CD4-positive, alpha-beta T cell (primary cell): Measurements from ENCODE around the gene ANKRD28. TPM values are rescaled to one million over a fixed set of nuclear protein-coding genes. Genes with fewer than 3 reads are reported as not detected.

Experiments
- ATAC-seq: fragments of 200-7000 bp; cut with Tn5 transposase; one replicate; pipeline ENCODE4 v1.10.0; 2022; ENCODE audit warnings: mild to moderate bottlenecking; ENCODE audit not compliant: poor library complexity
- CTCF ChIA-PET: fragments of 350-600 bp; sonication (Branson Sonifier 250); formaldehyde crosslinking; loops from one replicate; lab custom pipeline; 2021; ENCODE audit warnings: antibody characterized with exemption, inconsistent platforms; lab: Charles Lee
- POLR2A ChIA-PET: fragments of 350-600 bp; sonication (Branson Sonifier 250); formaldehyde crosslinking; loops from one replicate; lab custom pipeline; 2021; ENCODE audit warnings: antibody characterized with exemption, inconsistent platforms; lab: Charles Lee
- DNase-seq, 14 experiments: peaks; one replicate each; pipeline ENCODE4 v3.0.0-alpha.2; 2013 to 2020; ENCODE audit warnings: mixed read lengths in 2 of 14
- H3K27ac ChIP-seq, 2 donors: one replicate each; pipeline versions ENCODE4 v1.5.1 to v1.7.0; 2013; ENCODE audit warnings: low read length in 2 of 2, low read depth in 1 of 2, mild to moderate bottlenecking in 1 of 2
- H3K27me3 ChIP-seq, 2 experiments: 1 replicate in 1 of 2; 2 replicates in 1 of 2; pipeline versions ENCODE4 v1.6.1 to v1.7.0; 2013; ENCODE audit warnings: low read length in 2 of 2, control low read depth in 1 of 2, mild to moderate bottlenecking in 1 of 2, moderate library complexity in 1 of 2; ENCODE audit not compliant: insufficient read depth in 2 of 2, control insufficient read depth in 1 of 2
- H3K36me3 ChIP-seq: one replicate; pipeline ENCODE4 v1.6.1; 2013; ENCODE audit warnings: low read length, control low read depth; ENCODE audit not compliant: insufficient read depth
- H3K4me1 ChIP-seq: one replicate; pipeline ENCODE4 v1.6.1; 2013; ENCODE audit warnings: low read length, control low read depth; ENCODE audit not compliant: insufficient read depth
- H3K4me3 ChIP-seq: one replicate; pipeline ENCODE4 v1.5.1; 2013; ENCODE audit warnings: mild to moderate bottlenecking, low read length, moderate library complexity
- H3K9me3 ChIP-seq, 2 experiments: 1 replicate in 1 of 2; 2 replicates in 1 of 2; pipeline versions ENCODE4 v1.6.1 to v1.7.0; 2013; ENCODE audit warnings: low read length in 2 of 2, mild to moderate bottlenecking in 2 of 2, control low read depth in 1 of 2, moderate library complexity in 1 of 2; ENCODE audit not compliant: control insufficient read depth in 1 of 2, insufficient read depth in 1 of 2
- H3K27ac Mint-ChIP-seq: one replicate; pipeline ENCODE4 v1.8.0; 2020; ENCODE audit warnings: mixed read lengths
- H3K27me3 Mint-ChIP-seq: one replicate; pipeline ENCODE4 v1.8.0; 2021; ENCODE audit warnings: mixed read lengths
- H3K36me3 Mint-ChIP-seq: one replicate; pipeline ENCODE4 v1.8.0; 2021; ENCODE audit warnings: low read depth, mixed read lengths
- H3K4me1 Mint-ChIP-seq: one replicate; pipeline ENCODE4 v1.8.0; 2021; ENCODE audit warnings: low read depth, mixed read lengths
- H3K4me3 Mint-ChIP-seq: one replicate; pipeline ENCODE4 v1.8.0; 2020; ENCODE audit warnings: mild to moderate bottlenecking, mixed read lengths
- H3K9me3 Mint-ChIP-seq: one replicate; pipeline ENCODE4 v1.8.0; 2020; ENCODE audit warnings: mixed read lengths
- CTCF ChIP-seq: fragments of 200-600 bp; IDR thresholded peaks from one replicate; pipeline ENCODE4 v1.8.0; 2022; ENCODE audit warnings: antibody characterized with exemption, mild to moderate bottlenecking
- intact Hi-C, 2 experiments: fragments of 100-400 bp; cut with DNase I in 1 of 2; cut with micrococcal nuclease in 1 of 2; formaldehyde crosslinking; loops; one replicate each; pipeline versions ENCODE4 v1.15.1 to v1.9.0; 2023 to 2025; cut with DNase I, micrococcal nuclease
- total RNA-seq, 174 experiments: library from RNA in 2 of 174; stranded (reverse) in 2 of 174; gene quantifications; one replicate each; pipeline ENCODE4 v1.2.3 and lab custom pipeline; 2021 to 2026

The ANKRD28 gene
- total RNA-seq, 2 experiments from 2014 or later: 36.6 to 43.1 TPM

DNA sequence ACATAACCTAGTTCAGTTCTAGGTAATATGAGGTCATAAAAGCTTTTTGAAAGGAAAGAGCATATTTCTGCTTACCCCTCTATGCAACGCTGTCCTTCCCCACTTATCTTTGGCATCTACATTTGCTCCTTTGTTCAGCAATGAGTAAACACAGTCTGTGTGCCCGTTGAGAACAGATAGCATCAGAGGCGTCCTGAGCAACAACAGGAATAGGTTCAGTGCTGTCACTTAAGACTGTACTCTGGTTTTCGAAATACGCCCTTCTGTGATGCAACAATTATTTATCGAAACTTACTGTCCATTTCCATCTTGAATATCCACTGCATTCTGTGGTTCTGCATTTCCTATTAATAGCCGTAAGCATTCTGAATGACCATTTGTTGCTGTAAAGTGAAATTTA is 111.9 kb downstream of the ANKRD28 start:
- DNase-seq (peak in 3 of 14 experiments; percentile 9 to 22 (median 14)), ATAC-seq (peak; percentile 61)
- Histone ChIP-seq H3K9me3 (no peaks in the 10 kb centered on the region), H3K27ac (no peak overlapping the region), H3K4me3 (no peak overlapping the region), H3K36me3 (peaks cover 53% of the 10 kb centered on the region), H3K27me3 (no peaks in the 10 kb centered on the region), H3K4me1 (no peaks in the 10 kb centered on the region)
- TF ChIP-seq CTCF: no peak
- no peaks in the 10 kb centered on the region for H3K9me3 Mint-ChIP-seq
- peaks cover 85% of the 10 kb centered on the region for H3K36me3 Mint-ChIP-seq
- no peaks in the 10 kb centered on the region for H3K27me3 Mint-ChIP-seq
- H3K4me3 Mint-ChIP-seq: no peak overlapping the region
- H3K27ac Mint-ChIP-seq: no peak overlapping the region
- H3K4me1 Mint-ChIP-seq: no peaks in the 10 kb centered on the region
- intact Hi-C loops: no loop called here
- ChIA-PET POLR2A (interaction anchor here (1.1 kb wide), 1 partner anchor 38 kb away, joined by 3 read pairs; no protein-coding TSS in a partner anchor), CTCF (no interaction called here)

- H3K36me3 ChIP-seq: peaks cover 43% of the 10 kb centered on the region
- ChIA-PET CTCF (interaction anchor here (0.6 kb wide), 1 partner anchor 83 kb away, joined by 3 read pairs; no protein-coding TSS in a partner anchor), POLR2A (interaction anchor here (0.6 to 1.2 kb wide), 2 partner anchors 33 to 1126 kb away, joined by 3 to 4 read pairs; no protein-coding TSS in a partner anchor)
- Mint-ChIP-seq H3K4me3 (no peak overlapping the region), H3K4me1 (no peaks in the 10 kb centered on the region), H3K9me3 (no peaks in the 10 kb centered on the region), H3K36me3 (peaks cover 71% of the 10 kb centered on the region), H3K27me3 (no peaks in the 10 kb centered on the region), H3K27ac (no peak overlapping the region)
- ATAC-seq (no peak), DNase-seq (no peak)
- no peak overlapping the region for H3K27ac ChIP-seq
- H3K9me3 ChIP-seq: no peaks in the 10 kb centered on the region
- TF ChIP-seq CTCF: no peak
- no peaks in the 10 kb centered on the region for H3K27me3 ChIP-seq
- no peak overlapping the region for H3K4me3 ChIP-seq
- H3K4me1 ChIP-seq: no peaks in the 10 kb centered on the region
- intact Hi-C loops: no loop called here
These were observed 114.5 kb downstream of the ANKRD28 start for GRCh38 chr3:15683253-15683652.

GRCh38 chr3:15682561-15683185 is 115.1 kb downstream of the ANKRD28 start:
- H3K4me1 Mint-ChIP-seq: no peaks in the 10 kb centered on the region
- ATAC-seq: no peak
- H3K36me3 Mint-ChIP-seq: peaks cover 73% of the 10 kb centered on the region
- peaks cover 45% of the 10 kb centered on the region for H3K36me3 ChIP-seq
- no peak for DNase-seq
- H3K9me3 ChIP-seq: no peaks in the 10 kb centered on the region
- no peaks in the 10 kb centered on the region for H3K4me1 ChIP-seq
- H3K4me3 Mint-ChIP-seq: no peak overlapping the region
- POLR2A ChIA-PET: interaction anchor here (0.6 kb wide), 1 partner anchor 1127 kb away, joined by 4 read pairs; no protein-coding TSS in a partner anchor
- no peak overlapping the region for H3K4me3 ChIP-seq
- intact Hi-C loops: no loop called here
- H3K9me3 Mint-ChIP-seq: no peaks in the 10 kb centered on the region
- no peak overlapping the region for H3K27ac ChIP-seq
- CTCF ChIA-PET: no interaction called here
- H3K27me3 Mint-ChIP-seq: no peaks in the 10 kb centered on the region
- H3K27ac Mint-ChIP-seq: no peak overlapping the region
- TF ChIP-seq CTCF: no peak
- no peaks in the 10 kb centered on the region for H3K27me3 ChIP-seq
